ENCODE data around the gene ICOS.

DNA sequence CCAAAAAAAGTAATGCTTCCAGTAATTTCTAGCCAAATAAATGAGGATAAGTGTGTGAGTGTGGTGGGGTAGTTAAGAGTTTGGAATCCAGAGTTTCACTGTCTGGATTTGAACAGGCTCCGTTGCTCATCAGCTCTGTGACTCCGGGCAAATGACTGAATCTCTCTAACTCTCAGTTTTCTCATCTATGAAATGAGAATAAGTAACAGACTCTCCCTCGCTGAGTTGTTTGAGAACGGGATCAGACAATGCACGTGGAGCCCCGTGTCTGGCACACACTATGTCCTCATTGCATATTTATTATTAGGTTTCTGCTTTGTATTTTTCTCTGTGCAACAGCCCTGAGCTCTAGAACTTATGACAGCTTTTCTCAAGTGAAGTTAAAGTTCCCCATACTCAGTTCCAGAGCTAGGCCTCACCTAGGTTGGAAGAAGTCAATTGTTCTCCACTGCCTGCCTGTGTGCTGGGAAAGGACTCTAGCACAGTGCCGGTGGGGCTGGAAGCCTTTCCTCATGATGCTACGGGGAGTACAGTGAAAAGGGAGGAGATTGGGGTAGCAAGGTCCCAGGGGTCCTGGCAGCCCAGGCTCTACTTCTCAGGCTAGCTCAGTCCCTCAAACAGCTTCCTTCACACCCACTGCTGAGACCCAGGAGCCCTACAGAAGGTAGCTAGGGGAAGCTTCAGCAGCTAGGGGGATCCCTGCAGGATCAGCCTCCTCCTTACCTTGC is 1.7 kb upstream of the ICOS start:
- TF ChIP-seq, protein P1, sequence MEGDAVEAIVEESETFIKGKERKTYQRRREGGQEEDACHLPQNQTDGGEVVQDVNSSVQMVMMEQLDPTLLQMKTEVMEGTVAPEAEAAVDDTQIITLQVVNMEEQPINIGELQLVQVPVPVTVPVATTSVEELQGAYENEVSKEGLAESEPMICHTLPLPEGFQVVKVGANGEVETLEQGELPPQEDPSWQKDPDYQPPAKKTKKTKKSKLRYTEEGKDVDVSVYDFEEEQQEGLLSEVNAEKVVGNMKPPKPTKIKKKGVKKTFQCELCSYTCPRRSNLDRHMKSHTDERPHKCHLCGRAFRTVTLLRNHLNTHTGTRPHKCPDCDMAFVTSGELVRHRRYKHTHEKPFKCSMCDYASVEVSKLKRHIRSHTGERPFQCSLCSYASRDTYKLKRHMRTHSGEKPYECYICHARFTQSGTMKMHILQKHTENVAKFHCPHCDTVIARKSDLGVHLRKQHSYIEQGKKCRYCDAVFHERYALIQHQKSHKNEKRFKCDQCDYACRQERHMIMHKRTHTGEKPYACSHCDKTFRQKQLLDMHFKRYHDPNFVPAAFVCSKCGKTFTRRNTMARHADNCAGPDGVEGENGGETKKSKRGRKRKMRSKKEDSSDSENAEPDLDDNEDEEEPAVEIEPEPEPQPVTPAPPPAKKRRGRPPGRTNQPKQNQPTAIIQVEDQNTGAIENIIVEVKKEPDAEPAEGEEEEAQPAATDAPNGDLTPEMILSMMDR (IDR thresholded peaks at IDR 0.05), result no peak
- TF ChIP-seq POLR2A (IDR thresholded peaks at IDR 0.05), result no peak

Measured in ovary (tissue), 3 donors.